K562 (cell line): ENCODE results near the gene TLCD1. TPM values are rescaled to one million over a fixed set of nuclear protein-coding genes. Genes with fewer than 3 reads are reported as not detected.
A peak's percentile ranks its signal among the peaks of the same experiment; 100 is the strongest.

Experiments
- CBX2 ChIP-seq: fragments of 200-600 bp; sonication (generic); IDR thresholded peaks from one replicate; pipeline ENCODE4 v1.6.1; 2012; ENCODE audit warnings: mild to moderate bottlenecking, low read length, inconsistent platforms; ENCODE audit not compliant: insufficient read depth, poor library complexity, severe bottlenecking
- FOXK1 ChIP-seq: sonication (generic); formaldehyde crosslinking; IDR thresholded peaks from 2 replicates; pipeline ENCODE4 v1.8.0; 2022; ENCODE audit warnings: missing genetic modification reagents, mild to moderate bottlenecking, borderline replicate concordance
- HBP1 ChIP-seq: fragments of 450-650 bp; formaldehyde crosslinking; IDR thresholded peaks from 2 replicates; pipeline ENCODE4 v1.4.0; 2022; ENCODE audit warnings: missing genetic modification characterization
- KDM2B ChIP-seq: fragments of 250-450 bp; sonication (Bioruptor Pico); IDR thresholded peaks from 2 replicates; pipeline ENCODE4 v1.8.0; 2021; ENCODE audit warnings: mild to moderate bottlenecking, moderate library complexity
- MCM2 ChIP-seq: fragments of 450-650 bp; IDR thresholded peaks from 2 replicates; pipeline ENCODE4 v1.6.1; 2017; ENCODE audit warnings: low read depth, mild to moderate bottlenecking
- NCOA6 ChIP-seq: fragments of 450-650 bp; IDR thresholded peaks from 2 replicates; pipeline ENCODE4 v1.6.1; 2017; ENCODE audit warnings: mild to moderate bottlenecking
- NR0B1 ChIP-seq: fragments of 450-650 bp; IDR thresholded peaks from one replicate; pipeline ENCODE4 v1.6.1; 2018; ENCODE audit warnings: mild to moderate bottlenecking, moderate library complexity; ENCODE audit not compliant: partially characterized antibody
- NR2F6 ChIP-seq: fragments of 450-650 bp; formaldehyde crosslinking; IDR thresholded peaks from 2 replicates; pipeline ENCODE4 v1.4.0; 2020; ENCODE audit warnings: mild to moderate bottlenecking
- POLR2AphosphoS5 ChIP-seq: IDR thresholded peaks from 2 replicates; pipeline ENCODE4 v1.6.1; 2011; ENCODE audit warnings: mild to moderate bottlenecking, low read depth, low read length, moderate library complexity; ENCODE audit not compliant: control insufficient read depth, insufficient read depth
- SMAD4 ChIP-seq: fragments of 250-450 bp; sonication (Bioruptor Pico); conservative IDR thresholded peaks from 2 replicates; pipeline ENCODE4 v1.8.0; 2021; ENCODE audit warnings: inconsistent platforms, mild to moderate bottlenecking, moderate library complexity
- ZC3H8 ChIP-seq: fragments of 450-650 bp; IDR thresholded peaks from 2 replicates; pipeline ENCODE4 v1.6.1; 2017
- polyA plus RNA-seq, 8 experiments: library from polyadenylated mRNA; depleted of rRNA in 4 of 8; stranded (reverse) in 5 of 8; unstranded in 3 of 8; fragments of >200 nt; fragmentation: Nextera tagmentation in 2 of 8; fragmentation: Illumina TruSeq in 1 of 8; extraction: Ambion mirVana in 2 of 8; extraction: Trizol in 1 of 8; gene quantifications; 2 replicates each; pipeline versions ENCODE4 v1.2.1 to v1.2.3, GENCODE V29; 2011 to 2014; ENCODE audit warnings: inconsistent platforms in 1 of 8, missing spikeins in 1 of 8
- total RNA-seq, 7 experiments: library from RNA; depleted of rRNA in 6 of 7; stranded (reverse); fragments of >200 nt in 6 of 7; fragmentation: Illumina TruSeq in 2 of 7; extraction: Trizol in 2 of 7; gene quantifications; 2 replicates each; pipeline versions ENCODE4 v1.2.1 to v1.2.3, GENCODE V29; 2011 to 2021; ENCODE audit warnings: low replicate concordance in 1 of 7
- TF ChIP-seq, protein P1 (sequence below): fragments of 200-600 bp; sonication (generic); IDR thresholded peaks from one replicate; pipeline ENCODE4 v1.6.1; 2012; ENCODE audit warnings: mild to moderate bottlenecking, low read depth, low read length, inconsistent platforms
- TF ChIP-seq, protein P2 (sequence below): sonication (generic); formaldehyde crosslinking; IDR thresholded peaks from 2 replicates; pipeline ENCODE4 v1.8.1; 2022; ENCODE audit warnings: missing genetic modification reagents

Gene TLCD1
- total and polyA plus RNA-seq, 9 of the 15 experiments (the other 6 are each of a cell fraction or from before 2014, with no cell fraction given) = 6.8 to 37.7 (median 21.7) TPM

- TF ChIP-seq, protein P1, sequence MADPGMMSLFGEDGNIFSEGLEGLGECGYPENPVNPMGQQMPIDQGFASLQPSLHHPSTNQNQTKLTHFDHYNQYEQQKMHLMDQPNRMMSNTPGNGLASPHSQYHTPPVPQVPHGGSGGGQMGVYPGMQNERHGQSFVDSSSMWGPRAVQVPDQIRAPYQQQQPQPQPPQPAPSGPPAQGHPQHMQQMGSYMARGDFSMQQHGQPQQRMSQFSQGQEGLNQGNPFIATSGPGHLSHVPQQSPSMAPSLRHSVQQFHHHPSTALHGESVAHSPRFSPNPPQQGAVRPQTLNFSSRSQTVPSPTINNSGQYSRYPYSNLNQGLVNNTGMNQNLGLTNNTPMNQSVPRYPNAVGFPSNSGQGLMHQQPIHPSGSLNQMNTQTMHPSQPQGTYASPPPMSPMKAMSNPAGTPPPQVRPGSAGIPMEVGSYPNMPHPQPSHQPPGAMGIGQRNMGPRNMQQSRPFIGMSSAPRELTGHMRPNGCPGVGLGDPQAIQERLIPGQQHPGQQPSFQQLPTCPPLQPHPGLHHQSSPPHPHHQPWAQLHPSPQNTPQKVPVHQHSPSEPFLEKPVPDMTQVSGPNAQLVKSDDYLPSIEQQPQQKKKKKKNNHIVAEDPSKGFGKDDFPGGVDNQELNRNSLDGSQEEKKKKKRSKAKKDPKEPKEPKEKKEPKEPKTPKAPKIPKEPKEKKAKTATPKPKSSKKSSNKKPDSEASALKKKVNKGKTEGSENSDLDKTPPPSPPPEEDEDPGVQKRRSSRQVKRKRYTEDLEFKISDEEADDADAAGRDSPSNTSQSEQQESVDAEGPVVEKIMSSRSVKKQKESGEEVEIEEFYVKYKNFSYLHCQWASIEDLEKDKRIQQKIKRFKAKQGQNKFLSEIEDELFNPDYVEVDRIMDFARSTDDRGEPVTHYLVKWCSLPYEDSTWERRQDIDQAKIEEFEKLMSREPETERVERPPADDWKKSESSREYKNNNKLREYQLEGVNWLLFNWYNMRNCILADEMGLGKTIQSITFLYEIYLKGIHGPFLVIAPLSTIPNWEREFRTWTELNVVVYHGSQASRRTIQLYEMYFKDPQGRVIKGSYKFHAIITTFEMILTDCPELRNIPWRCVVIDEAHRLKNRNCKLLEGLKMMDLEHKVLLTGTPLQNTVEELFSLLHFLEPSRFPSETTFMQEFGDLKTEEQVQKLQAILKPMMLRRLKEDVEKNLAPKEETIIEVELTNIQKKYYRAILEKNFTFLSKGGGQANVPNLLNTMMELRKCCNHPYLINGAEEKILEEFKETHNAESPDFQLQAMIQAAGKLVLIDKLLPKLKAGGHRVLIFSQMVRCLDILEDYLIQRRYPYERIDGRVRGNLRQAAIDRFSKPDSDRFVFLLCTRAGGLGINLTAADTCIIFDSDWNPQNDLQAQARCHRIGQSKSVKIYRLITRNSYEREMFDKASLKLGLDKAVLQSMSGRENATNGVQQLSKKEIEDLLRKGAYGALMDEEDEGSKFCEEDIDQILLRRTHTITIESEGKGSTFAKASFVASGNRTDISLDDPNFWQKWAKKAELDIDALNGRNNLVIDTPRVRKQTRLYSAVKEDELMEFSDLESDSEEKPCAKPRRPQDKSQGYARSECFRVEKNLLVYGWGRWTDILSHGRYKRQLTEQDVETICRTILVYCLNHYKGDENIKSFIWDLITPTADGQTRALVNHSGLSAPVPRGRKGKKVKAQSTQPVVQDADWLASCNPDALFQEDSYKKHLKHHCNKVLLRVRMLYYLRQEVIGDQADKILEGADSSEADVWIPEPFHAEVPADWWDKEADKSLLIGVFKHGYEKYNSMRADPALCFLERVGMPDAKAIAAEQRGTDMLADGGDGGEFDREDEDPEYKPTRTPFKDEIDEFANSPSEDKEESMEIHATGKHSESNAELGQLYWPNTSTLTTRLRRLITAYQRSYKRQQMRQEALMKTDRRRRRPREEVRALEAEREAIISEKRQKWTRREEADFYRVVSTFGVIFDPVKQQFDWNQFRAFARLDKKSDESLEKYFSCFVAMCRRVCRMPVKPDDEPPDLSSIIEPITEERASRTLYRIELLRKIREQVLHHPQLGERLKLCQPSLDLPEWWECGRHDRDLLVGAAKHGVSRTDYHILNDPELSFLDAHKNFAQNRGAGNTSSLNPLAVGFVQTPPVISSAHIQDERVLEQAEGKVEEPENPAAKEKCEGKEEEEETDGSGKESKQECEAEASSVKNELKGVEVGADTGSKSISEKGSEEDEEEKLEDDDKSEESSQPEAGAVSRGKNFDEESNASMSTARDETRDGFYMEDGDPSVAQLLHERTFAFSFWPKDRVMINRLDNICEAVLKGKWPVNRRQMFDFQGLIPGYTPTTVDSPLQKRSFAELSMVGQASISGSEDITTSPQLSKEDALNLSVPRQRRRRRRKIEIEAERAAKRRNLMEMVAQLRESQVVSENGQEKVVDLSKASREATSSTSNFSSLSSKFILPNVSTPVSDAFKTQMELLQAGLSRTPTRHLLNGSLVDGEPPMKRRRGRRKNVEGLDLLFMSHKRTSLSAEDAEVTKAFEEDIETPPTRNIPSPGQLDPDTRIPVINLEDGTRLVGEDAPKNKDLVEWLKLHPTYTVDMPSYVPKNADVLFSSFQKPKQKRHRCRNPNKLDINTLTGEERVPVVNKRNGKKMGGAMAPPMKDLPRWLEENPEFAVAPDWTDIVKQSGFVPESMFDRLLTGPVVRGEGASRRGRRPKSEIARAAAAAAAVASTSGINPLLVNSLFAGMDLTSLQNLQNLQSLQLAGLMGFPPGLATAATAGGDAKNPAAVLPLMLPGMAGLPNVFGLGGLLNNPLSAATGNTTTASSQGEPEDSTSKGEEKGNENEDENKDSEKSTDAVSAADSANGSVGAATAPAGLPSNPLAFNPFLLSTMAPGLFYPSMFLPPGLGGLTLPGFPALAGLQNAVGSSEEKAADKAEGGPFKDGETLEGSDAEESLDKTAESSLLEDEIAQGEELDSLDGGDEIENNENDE = peak; percentile 34
- TF ChIP-seq MCM2 (no peak), NCOA6 (no peak), POLR2AphosphoS5 (peak; percentile 70), FOXK1 (peak; percentile 67; the same call in 1 of the 2 replicates), NR0B1 (no peak), KDM2B (no peak), NR2F6 (CRISPR knock-in tag) (no peak), SMAD4 (CRISPR knock-in tag) (no peak), CBX2 (no peak), HBP1 (CRISPR knock-in tag) (peak; percentile 15; the same call in 1 of the 2 replicates), ZC3H8 (no peak)
- TF ChIP-seq, protein P2, sequence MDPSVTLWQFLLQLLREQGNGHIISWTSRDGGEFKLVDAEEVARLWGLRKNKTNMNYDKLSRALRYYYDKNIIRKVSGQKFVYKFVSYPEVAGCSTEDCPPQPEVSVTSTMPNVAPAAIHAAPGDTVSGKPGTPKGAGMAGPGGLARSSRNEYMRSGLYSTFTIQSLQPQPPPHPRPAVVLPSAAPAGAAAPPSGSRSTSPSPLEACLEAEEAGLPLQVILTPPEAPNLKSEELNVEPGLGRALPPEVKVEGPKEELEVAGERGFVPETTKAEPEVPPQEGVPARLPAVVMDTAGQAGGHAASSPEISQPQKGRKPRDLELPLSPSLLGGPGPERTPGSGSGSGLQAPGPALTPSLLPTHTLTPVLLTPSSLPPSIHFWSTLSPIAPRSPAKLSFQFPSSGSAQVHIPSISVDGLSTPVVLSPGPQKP (CRISPR knock-in tag) = no peak
These were observed 820 bp downstream of the TLCD1 start (continued) for GRCh38 chr17:28725166-28725659.
